Ishikawa (cell line): ENCODE data around the gene HRH4.

ENCODE experiments used
- CEBPB ChIP-seq: IDR thresholded peaks from 2 replicates; pipeline ENCODE4 v1.6.1; 2012
- CREB1 ChIP-seq: IDR thresholded peaks from 2 replicates; pipeline ENCODE4 v1.6.1; 2012; ENCODE audit warnings: low read depth
- EGR1 ChIP-seq: IDR thresholded peaks from 2 replicates; pipeline ENCODE4 v1.6.1; 2012
- EP300 ChIP-seq: IDR thresholded peaks from 2 replicates; pipeline ENCODE4 v1.6.1; 2012; ENCODE audit warnings: borderline replicate concordance
- FOXM1 ChIP-seq: IDR thresholded peaks from 2 replicates; pipeline ENCODE4 v1.6.1; 2012; ENCODE audit warnings: low read depth, borderline replicate concordance
- NFIC ChIP-seq: IDR thresholded peaks from 2 replicates; pipeline ENCODE4 v1.6.1; 2012
- RAD21 ChIP-seq: IDR thresholded peaks from 2 replicates; pipeline ENCODE4 v1.6.1; 2012; ENCODE audit warnings: low read depth
- TAF1 ChIP-seq: IDR thresholded peaks from 2 replicates; pipeline ENCODE4 v1.6.1; 2012; ENCODE audit warnings: low read depth, mild to moderate bottlenecking
- TCF12 ChIP-seq: IDR thresholded peaks from 2 replicates; pipeline ENCODE4 v1.6.1; 2012; ENCODE audit warnings: low read depth
- TEAD4 ChIP-seq: IDR thresholded peaks from 2 replicates; pipeline ENCODE4 v1.6.1; 2012
- USF1 ChIP-seq: IDR thresholded peaks from 2 replicates; pipeline ENCODE4 v1.6.1; 2012
- YY1 ChIP-seq: IDR thresholded peaks from 2 replicates; pipeline ENCODE4 v1.6.1; 2012; ENCODE audit warnings: low read depth
- ZBTB7A ChIP-seq: IDR thresholded peaks from 2 replicates; pipeline ENCODE4 v1.6.1; 2012; ENCODE audit warnings: low read depth
- TF ChIP-seq, protein P1 (sequence below): IDR thresholded peaks from 2 replicates; pipeline ENCODE4 v1.6.1; 2012
- TF ChIP-seq, protein P2 (sequence below): IDR thresholded peaks from 2 replicates; pipeline ENCODE4 v1.6.1; 2012; ENCODE audit warnings: low read depth, mild to moderate bottlenecking

HRH4 gene

GRCh38 chr18:24488824-24489493, 28.5 kb downstream of the HRH4 start:
- TF ChIP-seq USF1, result no peak
- TF ChIP-seq RAD21, result peak; percentile 67

- TF ChIP-seq CEBPB, result no peak
- no peak for TF ChIP-seq EP300
- no peak for TF ChIP-seq EGR1
- TF ChIP-seq NFIC, result no peak
- no peak for TF ChIP-seq YY1
- TF ChIP-seq, protein P1, sequence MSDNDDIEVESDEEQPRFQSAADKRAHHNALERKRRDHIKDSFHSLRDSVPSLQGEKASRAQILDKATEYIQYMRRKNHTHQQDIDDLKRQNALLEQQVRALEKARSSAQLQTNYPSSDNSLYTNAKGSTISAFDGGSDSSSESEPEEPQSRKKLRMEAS, result no peak
- TF ChIP-seq CREB1, result no peak
- TF ChIP-seq TCF12, result no peak
- TF ChIP-seq ZBTB7A, result no peak
- TF ChIP-seq FOXM1, result no peak
- TF ChIP-seq USF1, result no peak
- no peak for TF ChIP-seq TEAD4
- no peak for TF ChIP-seq RAD21
Measured at GRCh38 chr18:24490539-24490938, 30.1 kb downstream of the HRH4 start.

DNA sequence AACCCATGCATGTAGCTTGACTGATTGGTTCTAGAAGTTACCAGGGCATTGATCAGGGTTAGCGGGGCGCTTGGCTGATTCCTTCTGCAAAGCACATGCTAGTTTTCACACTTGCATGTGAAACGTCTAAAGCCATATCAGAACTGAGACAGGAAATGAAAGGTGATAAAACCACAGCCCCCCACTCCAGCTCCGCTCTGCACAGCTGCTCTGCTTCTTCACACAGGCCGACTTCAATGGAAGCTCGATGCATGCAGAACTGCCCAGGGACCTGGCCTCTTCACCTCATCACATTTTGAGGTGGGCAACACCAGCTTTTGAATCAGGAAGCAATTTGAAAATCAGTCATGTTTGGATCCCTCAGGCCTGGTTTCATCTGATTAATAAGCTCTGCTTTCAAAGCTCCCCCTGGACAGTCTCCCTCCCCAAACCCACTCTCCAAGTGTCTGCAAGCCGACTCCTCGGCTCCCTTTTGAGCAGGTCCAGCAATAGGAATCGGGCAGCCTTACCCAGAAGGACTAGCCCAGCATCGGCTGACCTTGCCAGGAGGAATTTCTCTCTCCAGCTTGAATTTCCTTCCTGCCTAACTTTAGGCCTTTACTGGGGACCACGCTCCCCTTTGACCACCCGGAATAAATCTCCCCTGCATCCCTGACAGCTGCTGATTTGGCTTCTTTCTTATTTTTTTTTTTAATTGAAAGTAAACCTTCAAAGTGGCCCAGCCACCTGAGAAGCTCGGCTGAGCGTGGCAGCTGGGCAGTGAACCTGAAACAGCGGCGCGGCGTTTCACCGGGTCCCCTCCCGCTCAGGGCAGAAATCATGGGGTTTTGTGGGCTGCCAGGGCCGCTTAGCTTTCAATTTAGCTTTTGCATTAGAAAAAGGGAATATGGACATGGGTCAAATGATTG, 31.7 kb downstream of the HRH4 start:
- no peak for TF ChIP-seq RAD21
- TF ChIP-seq, protein P1, result no peak
- no peak for TF ChIP-seq FOXM1
- TF ChIP-seq TAF1, result no peak

- TF ChIP-seq FOXM1 (no peak), YY1 (no peak), RAD21 (no peak), TEAD4 (no peak), NFIC (no peak), CREB1 (no peak), EGR1 (no peak), TAF1 (no peak), EP300 (no peak), CEBPB (no peak), USF1 (no peak), TCF12 (no peak), ZBTB7A (no peak)
- TF ChIP-seq, protein P1, result no peak
- TF ChIP-seq, protein P2, sequence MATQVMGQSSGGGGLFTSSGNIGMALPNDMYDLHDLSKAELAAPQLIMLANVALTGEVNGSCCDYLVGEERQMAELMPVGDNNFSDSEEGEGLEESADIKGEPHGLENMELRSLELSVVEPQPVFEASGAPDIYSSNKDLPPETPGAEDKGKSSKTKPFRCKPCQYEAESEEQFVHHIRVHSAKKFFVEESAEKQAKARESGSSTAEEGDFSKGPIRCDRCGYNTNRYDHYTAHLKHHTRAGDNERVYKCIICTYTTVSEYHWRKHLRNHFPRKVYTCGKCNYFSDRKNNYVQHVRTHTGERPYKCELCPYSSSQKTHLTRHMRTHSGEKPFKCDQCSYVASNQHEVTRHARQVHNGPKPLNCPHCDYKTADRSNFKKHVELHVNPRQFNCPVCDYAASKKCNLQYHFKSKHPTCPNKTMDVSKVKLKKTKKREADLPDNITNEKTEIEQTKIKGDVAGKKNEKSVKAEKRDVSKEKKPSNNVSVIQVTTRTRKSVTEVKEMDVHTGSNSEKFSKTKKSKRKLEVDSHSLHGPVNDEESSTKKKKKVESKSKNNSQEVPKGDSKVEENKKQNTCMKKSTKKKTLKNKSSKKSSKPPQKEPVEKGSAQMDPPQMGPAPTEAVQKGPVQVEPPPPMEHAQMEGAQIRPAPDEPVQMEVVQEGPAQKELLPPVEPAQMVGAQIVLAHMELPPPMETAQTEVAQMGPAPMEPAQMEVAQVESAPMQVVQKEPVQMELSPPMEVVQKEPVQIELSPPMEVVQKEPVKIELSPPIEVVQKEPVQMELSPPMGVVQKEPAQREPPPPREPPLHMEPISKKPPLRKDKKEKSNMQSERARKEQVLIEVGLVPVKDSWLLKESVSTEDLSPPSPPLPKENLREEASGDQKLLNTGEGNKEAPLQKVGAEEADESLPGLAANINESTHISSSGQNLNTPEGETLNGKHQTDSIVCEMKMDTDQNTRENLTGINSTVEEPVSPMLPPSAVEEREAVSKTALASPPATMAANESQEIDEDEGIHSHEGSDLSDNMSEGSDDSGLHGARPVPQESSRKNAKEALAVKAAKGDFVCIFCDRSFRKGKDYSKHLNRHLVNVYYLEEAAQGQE, result no peak
Measured at GRCh38 chr18:24494586-24494985, 34.1 kb downstream of the HRH4 start.

- TF ChIP-seq TAF1 (no peak), RAD21 (no peak), NFIC (no peak), EGR1 (no peak), TCF12 (no peak), TEAD4 (no peak), CREB1 (no peak), EP300 (no peak)
Measured at GRCh38 chr18:24497031-24497754, 36.8 kb downstream of the HRH4 start.

- no peak for TF ChIP-seq EP300
- TF ChIP-seq, protein P1, result no peak
- no peak for TF ChIP-seq CREB1
- TF ChIP-seq, protein P2, result no peak
- TF ChIP-seq TAF1, result no peak
- TF ChIP-seq EGR1, result no peak
- no peak for TF ChIP-seq TCF12
Measured at GRCh38 chr18:24499814-24500213, 39.4 kb downstream of the HRH4 start.
